GM20000 (cell line): Measurements from ENCODE around the gene DMD.

Experiments
- DNase-seq: peaks from one replicate; pipeline ENCODE4 v3.0.0; 2012; ENCODE audit warnings: low spot score
- CTCF ChIP-seq: IDR thresholded peaks from 2 replicates; pipeline ENCODE4 v1.5.1; 2012; ENCODE audit warnings: mild to moderate bottlenecking, control low read depth; ENCODE audit errors: extremely low read depth, missing control alignments

DMD gene

GRCh38 chrX:31521941-31522340 is 1689.4 kb downstream of the DMD start:
- no peak for TF ChIP-seq CTCF

GRCh38 chrX:31516527-31516926 is 1694.8 kb downstream of the DMD start:
- TF ChIP-seq CTCF = no peak
- no peak for DNase-seq

More at GRCh38 chrX:31521941-31522340, 1689.4 kb downstream of the DMD start:
- DNase-seq = no peak

GRCh38 chrX:31508338-31508737 is 1703.0 kb downstream of the DMD start:
- TF ChIP-seq CTCF = no peak
- no peak for DNase-seq

GRCh38 chrX:31506928-31507327 is 1704.4 kb downstream of the DMD start:
- no peak for TF ChIP-seq CTCF
- no peak for DNase-seq

GRCh38 chrX:31506360-31506759 is 1705.0 kb downstream of the DMD start:
- DNase-seq = no peak
- no peak for TF ChIP-seq CTCF

- no peak for TF ChIP-seq CTCF
- DNase-seq = no peak
Measured at GRCh38 chrX:31500921-31501320, 1710.4 kb downstream of the DMD start.

GRCh38 chrX:31499109-31499508 is 1712.2 kb downstream of the DMD start:
- no peak for TF ChIP-seq CTCF
- no peak for DNase-seq
